Measurements from ENCODE around the gene TEPSIN. TPM values are rescaled to one million over a fixed set of nuclear protein-coding genes. Genes with fewer than 3 reads are reported as not detected.
A peak's percentile ranks its signal among the peaks of the same experiment; 100 is the strongest.

The TEPSIN gene
- total and polyA plus RNA-seq, 2 of the 13 experiments (the other 11 are each of a cell fraction or from before 2014, with no cell fraction given): 16.1 to 18.8 TPM

GRCh38 chr17:81241648-81242420 is 3.0 kb upstream of the TEPSIN start:
- peaks cover 37% of the 10 kb centered on the region for H3K79me2 ChIP-seq (ENCODE audit: insufficient read depth, low read length)
- H3K27me3 ChIP-seq (ENCODE audit: control insufficient read depth in 1 of 2, insufficient read depth in 2 of 2, low read length in 2 of 2): no peaks in the 10 kb centered on the region; a peak in 1 of 5 replicates
- ChIA-PET CTCF (ENCODE audit: low intra/inter-chr PET ratio, low total read pairs) (interaction anchor here (1.1 to 2.4 kb wide), 3 partner anchors 97 to 140 kb away, joined by 6 to 28 read pairs (median 9); no protein-coding TSS in a partner anchor), POLR2A (interaction anchor here (1.3 kb wide), 1 partner anchor 19 kb away, joined by 6 read pairs; the partner anchor contains the start of gene CEP131)
- H2AFZ ChIP-seq (ENCODE audit: low read length): no peak overlapping the region
- intact Hi-C loops (cut with micrococcal nuclease; ENCODE audit: unreplicated experiment): loop anchor here (1.0 kb wide), 1 partner anchor 100 kb away; no protein-coding TSS in a partner anchor
- H3K4me1 ChIP-seq (ENCODE audit: insufficient read depth, low read length): peaks cover 47% of the 10 kb centered on the region
- no peak overlapping the region for H3K4me2 ChIP-seq (ENCODE audit: low read depth, low read length)
- no peaks in the 10 kb centered on the region for H3K9me3 ChIP-seq (ENCODE audit: low read length)
- WGBS (ENCODE audit: low lambda C conversion rate): 71% methylated on average over 17 of the region's 26 CpGs
- ATAC-seq (peak; percentile 11), FAIRE-seq (peak; percentile 78), DNase-seq (ENCODE audit: low spot score) (peak; percentile 57)
- H4K20me1 ChIP-seq (ENCODE audit: insufficient read depth, low read length): peaks cover 8% of the 10 kb centered on the region; the same call in 1 of the 2 replicates
- H3K27ac ChIP-seq (ENCODE audit: extremely low read length, insufficient read depth, low read length): no peak overlapping the region
- H3K9ac ChIP-seq (ENCODE audit: insufficient read depth, low read depth, low read length): no peak overlapping the region
- H3K36me3 ChIP-seq (replicated peaks in 1 of 2; ENCODE audit: control insufficient read depth in 1 of 2, insufficient read depth in 2 of 2, low read length in 2 of 2): peaks cover 4 to 6% of the 10 kb centered on the region in 2 experiments; a peak in 1 of 5 replicates
- BruUV-seq (replicated peaks): no TSS peak
- in situ Hi-C loops (cut with HindIII; ENCODE audit: extremely low pct_ligation_motif_present, low pct_unique_long_range_greater_than_20kb): no loop called here
- H3K4me3 ChIP-seq (replicated peaks in 1 of 3; ENCODE audit: insufficient read depth in 1 of 3, low read depth in 2 of 3, low read length in 3 of 3): no peak overlapping the region
- TF ChIP-seq ADNP (CRISPR knock-in tag; IDR thresholded peaks at IDR 0.05) (no peak), ZNF383 (CRISPR knock-in tag; IDR thresholded peaks at IDR 0.05; ENCODE audit: borderline replicate concordance) (no peak), PRDM10 (CRISPR knock-in tag; IDR thresholded peaks at IDR 0.05; ENCODE audit: low read depth) (no peak), TOE1 (CRISPR knock-in tag; IDR thresholded peaks at IDR 0.05) (no peak), CAMTA2 (CRISPR knock-in tag; IDR thresholded peaks at IDR 0.05; ENCODE audit: borderline replicate concordance) (no peak), ZKSCAN5 (CRISPR knock-in tag; IDR thresholded peaks at IDR 0.05) (no peak), ZNF530 (CRISPR knock-in tag; IDR thresholded peaks at IDR 0.05; ENCODE audit: low read depth) (no peak), ATF7-NPFF (CRISPR knock-in tag; IDR thresholded peaks at IDR 0.05; ENCODE audit: low read depth) (no peak; the same call in 1 of the 2 replicates), GTF3A (CRISPR knock-in tag; conservative IDR thresholded peaks at IDR 0.05) (no peak), SSRP1 (CRISPR knock-in tag; IDR thresholded peaks at IDR 0.05) (0 out of 2 replicates have a peak, but pooled peaks have one; percentile 27), ZBTB38 (CRISPR knock-in tag; IDR thresholded peaks at IDR 0.05) (no peak), HHEX (CRISPR knock-in tag; IDR thresholded peaks at IDR 0.05) (no peak), MAZ (IDR thresholded peaks at IDR 0.05; ENCODE audit: borderline replicate concordance, low read depth, low read length) (peak; percentile 38; the same call in 1 of the 2 replicates), MAZ (CRISPR knock-in tag; IDR thresholded peaks at IDR 0.05; ENCODE audit: low read depth) (no peak; the same call in none of the 2 replicates), ZNF83 (CRISPR knock-in tag; IDR thresholded peaks at IDR 0.05; ENCODE audit: borderline replicate concordance) (no peak), ZNF430 (CRISPR knock-in tag; IDR thresholded peaks at IDR 0.05) (no peak), PHF8 (CRISPR knock-in tag; IDR thresholded peaks at IDR 0.05) (0 out of 2 replicates have a peak, but pooled peaks have one; percentile 30), ZNF207 (IDR thresholded peaks at IDR 0.05; ENCODE audit: borderline replicate concordance) (no peak), ZNF883 (CRISPR knock-in tag; IDR thresholded peaks at IDR 0.05; ENCODE audit: not compliant biosample characterization) (peak; percentile 2), CSRNP2 (CRISPR knock-in tag; conservative IDR thresholded peaks at IDR 0.05; ENCODE audit: low read depth) (no peak)
